Endothelial cell of umbilical vein (primary cell): ENCODE results near the gene KIF1B. TPM values are rescaled to one million over a fixed set of nuclear protein-coding genes. Genes with fewer than 3 reads are reported as not detected.

ENCODE experiments used
- BruUV-seq: library from RNA; stranded (reverse); fragments of 400-500 nt; replicated peaks from 2 replicates; lab custom pipeline; 2021; lab: Mats Ljungman, UMichigan
- CTCF ChIA-PET: fragments of 300-600, 350-600 bp; sonication (Branson Sonifier 250); formaldehyde crosslinking; loops from one replicate; lab custom pipeline; 2021; ENCODE audit warnings: antibody characterized with exemption, inconsistent platforms; lab: Charles Lee
- POLR2A ChIA-PET: fragments of 300-600, 350-600 bp; sonication (Branson Sonifier 250); formaldehyde crosslinking; loops from one replicate; lab custom pipeline; 2021; ENCODE audit warnings: antibody characterized with exemption, inconsistent platforms; lab: Charles Lee
- DNase-seq: peaks from one replicate; pipeline ENCODE4 v3.0.0-alpha.2; 2011; ENCODE audit warnings: low read depth, low spot score
- FAIRE-seq: peaks from 2 replicates; lab custom pipeline; 2011; peaks lifted over from hg19 to GRCh38; lab: Jason Lieb, UNC
- H2AFZ ChIP-seq: 2 replicates; pipeline ENCODE4 v1.6.0; 2012; ENCODE audit warnings: low read depth, low read length, control low read depth, inconsistent platforms
- H3K27ac ChIP-seq: 2 replicates; pipeline ENCODE4 v1.5.1; 2011; ENCODE audit warnings: low read depth, mild to moderate bottlenecking, control low read depth, low read length, moderate library complexity; ENCODE audit not compliant: insufficient read depth
- H3K27me3 ChIP-seq, 2 experiments: 2 replicates each; pipeline versions ENCODE4 v1.6.0 to v1.6.1; 2011; ENCODE audit warnings: low read length in 2 of 2, mixed read lengths in 1 of 2; ENCODE audit not compliant: control insufficient read depth in 2 of 2, insufficient read depth in 2 of 2
- H3K36me3 ChIP-seq, 2 experiments: 2 replicates in 1 of 2; 3 replicates in 1 of 2; pipeline ENCODE4 v1.5.1; 2011; ENCODE audit warnings: low read length in 2 of 2, mild to moderate bottlenecking in 1 of 2, moderate library complexity in 1 of 2; ENCODE audit not compliant: control insufficient read depth in 2 of 2, insufficient read depth in 2 of 2; ENCODE audit errors: extremely low read depth in 1 of 2
- H3K4me1 ChIP-seq: 3 replicates; pipeline ENCODE4 v1.5.1; 2011; ENCODE audit warnings: mild to moderate bottlenecking, low read length; ENCODE audit not compliant: control insufficient read depth, insufficient read depth; ENCODE audit errors: extremely low read depth
- H3K4me2 ChIP-seq: 2 replicates; pipeline ENCODE4 v1.6.1; 2011; ENCODE audit warnings: low read length, control low read depth, mixed read lengths; ENCODE audit not compliant: insufficient read depth
- H3K4me3 ChIP-seq, 3 experiments: fragments of 200-600 bp in 1 of 3; sonication (generic), shearing (Covaris generic) in 1 of 3; replicated peaks in 1 of 3; 2 replicates each; pipeline ENCODE4 v1.5.1; 2011 to 2016; ENCODE audit warnings: control low read depth in 3 of 3, low read length in 3 of 3, mild to moderate bottlenecking in 2 of 3, inconsistent platforms in 1 of 3, low read depth in 1 of 3, moderate library complexity in 1 of 3; ENCODE audit not compliant: insufficient read depth in 1 of 3
- H3K79me2 ChIP-seq: 2 replicates; pipeline ENCODE4 v1.6.0; 2012; ENCODE audit warnings: low read length, inconsistent platforms; ENCODE audit not compliant: control insufficient read depth, insufficient read depth
- H3K9ac ChIP-seq: replicated peaks from 2 replicates; pipeline ENCODE3; 2011; ENCODE audit warnings: low read length, control low read depth; ENCODE audit not compliant: insufficient read depth; ENCODE audit errors: extremely low read depth
- H3K9me1 ChIP-seq: replicated peaks from 3 replicates; pipeline ENCODE4 v1.6.0; 2011; ENCODE audit warnings: mild to moderate bottlenecking, low read length; ENCODE audit not compliant: control insufficient read depth, insufficient read depth; ENCODE audit errors: extremely low read depth
- H3K9me3 ChIP-seq: replicated peaks from 2 replicates; pipeline ENCODE4 v1.5.1; 2012; ENCODE audit warnings: low read length, inconsistent platforms; ENCODE audit not compliant: control insufficient read depth, insufficient read depth
- H4K20me1 ChIP-seq: replicated peaks from 2 replicates; pipeline ENCODE3; 2011; ENCODE audit warnings: mild to moderate bottlenecking, low read length; ENCODE audit not compliant: control insufficient read depth, insufficient read depth; ENCODE audit errors: extremely low read depth
- EZH2 ChIP-seq: IDR thresholded peaks from 2 replicates; pipeline ENCODE4 v1.6.1; 2012; ENCODE audit warnings: borderline replicate concordance, low read depth, mild to moderate bottlenecking, moderate library complexity, low read length, inconsistent platforms; ENCODE audit not compliant: severe bottlenecking
- FOS ChIP-seq: IDR thresholded peaks from 2 replicates; pipeline ENCODE4 v1.6.1; 2011; ENCODE audit warnings: mild to moderate bottlenecking, low read length, moderate library complexity, borderline replicate concordance; ENCODE audit not compliant: insufficient read depth
- GATA2 ChIP-seq: IDR thresholded peaks from 2 replicates; pipeline ENCODE4 v1.7.0; 2011; ENCODE audit warnings: low read depth, mild to moderate bottlenecking, moderate library complexity, mixed read lengths, low read length; ENCODE audit not compliant: insufficient read length, insufficient read depth
- JUN ChIP-seq: IDR thresholded peaks from 2 replicates; pipeline ENCODE4 v1.6.1; 2011; ENCODE audit warnings: borderline replicate concordance, low read depth; ENCODE audit not compliant: insufficient read length, insufficient read depth
- MYC ChIP-seq: IDR thresholded peaks from one replicate; pipeline ENCODE4 v1.6.1; 2011; ENCODE audit warnings: mild to moderate bottlenecking, low read depth, low read length
- POLR2A ChIP-seq: IDR thresholded peaks from 2 replicates; pipeline ENCODE4 v1.6.1; 2012; ENCODE audit warnings: low read depth, mild to moderate bottlenecking, control low read depth, low read length
- POLR2AphosphoS5 ChIP-seq: IDR thresholded peaks from 2 replicates; pipeline ENCODE4 v1.6.1; 2012; ENCODE audit warnings: low read depth, mild to moderate bottlenecking, control low read depth, low read length, moderate library complexity; ENCODE audit not compliant: insufficient read depth
- dilution Hi-C: fragments of 300-500 bp; cut with MboI; formaldehyde crosslinking; loops from one replicate; pipeline ENCODE4 v1.15.0; 2019; ENCODE audit warnings: low sequenced_read_pairs; ENCODE audit not compliant: extremely low pct_ligation_motif_present
- intact Hi-C: fragments of 100-400 bp; cut with micrococcal nuclease; formaldehyde crosslinking; loops from one replicate; pipeline ENCODE4 v1.10.0; 2022
- polyA plus RNA-seq, 4 experiments: library from polyadenylated mRNA; depleted of rRNA in 3 of 4; stranded (reverse) in 3 of 4; unstranded in 1 of 4; fragments of >200 nt; gene quantifications; 2 replicates each; pipeline versions ENCODE4 v1.2.1 to v1.2.3, GENCODE V29; 2011 to 2012; ENCODE audit warnings: missing spikeins in 1 of 4
- total RNA-seq: library from RNA; stranded (reverse); gene quantifications from 2 replicates; pipeline ENCODE4 v1.2.3, GENCODE V29; 2021
- TF ChIP-seq, protein P1 (sequence below): IDR thresholded peaks from 2 replicates; pipeline ENCODE4 v1.6.1; 2011; ENCODE audit not compliant: insufficient read depth, insufficient read length
- TF ChIP-seq, protein P2 (sequence below), 2 donors: IDR thresholded peaks; 1 replicate in 1 of 2; 2 replicates in 1 of 2; pipeline ENCODE4 v1.5.1; 2011; ENCODE audit warnings: low read length in 2 of 2, mild to moderate bottlenecking in 2 of 2, moderate library complexity in 2 of 2, control low read depth in 1 of 2, inconsistent platforms in 1 of 2, low read depth in 1 of 2; ENCODE audit not compliant: insufficient read depth in 1 of 2; ENCODE audit errors: extremely low read depth in 1 of 2

KIF1B gene
- total and polyA plus RNA-seq, 2 donors (not counting 3 experiments of a cell fraction or from before 2014, with no cell fraction given) = 14.8 to 58.6 TPM

GRCh38 chr1:10291705-10292104 is 81.3 kb downstream of the KIF1B start:
- no peaks in the 10 kb centered on the region for H3K9me1 ChIP-seq
- H3K9me3 ChIP-seq = no peaks in the 10 kb centered on the region
- no peak for DNase-seq
- no peak overlapping the region for H3K9ac ChIP-seq
- H4K20me1 ChIP-seq = no peaks in the 10 kb centered on the region
- no peaks in the 10 kb centered on the region for H3K27me3 ChIP-seq
- no peak overlapping the region for H3K27ac ChIP-seq
- no peak overlapping the region for H3K4me2 ChIP-seq
- ChIA-PET CTCF (no interaction called here), POLR2A (no interaction called here)
- H3K36me3 ChIP-seq = peaks cover 17 to 18% of the 10 kb centered on the region in 2 experiments
- H3K4me1 ChIP-seq = no peaks in the 10 kb centered on the region
- dilution Hi-C loops (no loop called here), intact Hi-C loops (no loop called here)
- H2AFZ ChIP-seq = no peak overlapping the region
- FAIRE-seq = no peak
- no TSS peak for BruUV-seq
- no peaks in the 10 kb centered on the region for H3K79me2 ChIP-seq
- no peak overlapping the region for H3K4me3 ChIP-seq
- no peak for TF ChIP-seq FOS
- TF ChIP-seq, protein P1, sequence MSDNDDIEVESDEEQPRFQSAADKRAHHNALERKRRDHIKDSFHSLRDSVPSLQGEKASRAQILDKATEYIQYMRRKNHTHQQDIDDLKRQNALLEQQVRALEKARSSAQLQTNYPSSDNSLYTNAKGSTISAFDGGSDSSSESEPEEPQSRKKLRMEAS = no peak
- TF ChIP-seq POLR2AphosphoS5 = no peak
- no peak for TF ChIP-seq EZH2

DNA sequence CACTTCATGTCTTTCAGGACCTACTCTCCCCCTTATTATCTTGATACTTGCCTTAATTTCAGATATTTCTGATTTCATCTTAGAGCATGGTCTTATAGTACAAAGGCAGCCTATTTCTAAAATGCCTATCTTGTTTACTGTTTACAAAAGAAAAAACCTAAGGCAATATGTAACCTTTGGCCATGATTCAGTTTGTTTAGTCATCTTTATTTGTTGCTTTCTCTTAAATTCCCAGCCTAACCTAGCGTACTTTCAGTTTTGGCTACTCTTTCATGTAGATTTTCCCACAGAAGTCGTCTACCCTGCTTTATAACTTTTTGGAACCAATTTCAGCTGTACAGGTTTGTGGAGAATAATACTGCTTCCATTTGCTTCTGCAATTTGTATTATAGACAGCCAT is 81.8 kb downstream of the KIF1B start:
- Histone ChIP-seq H3K9ac (no peak overlapping the region), H4K20me1 (no peaks in the 10 kb centered on the region), H3K4me1 (no peaks in the 10 kb centered on the region), H3K9me1 (no peaks in the 10 kb centered on the region), H2AFZ (no peak overlapping the region), H3K27me3 (no peaks in the 10 kb centered on the region), H3K27ac (no peak overlapping the region), H3K79me2 (no peaks in the 10 kb centered on the region), H3K4me2 (no peak overlapping the region), H3K36me3 (peaks cover 14 to 20% of the 10 kb centered on the region in 2 experiments), H3K4me3 (no peak overlapping the region), H3K9me3 (no peaks in the 10 kb centered on the region)
- DNase-seq (no peak), FAIRE-seq (no peak)
- TF ChIP-seq FOS (no peak), GATA2 (no peak), POLR2AphosphoS5 (no peak), JUN (no peak), POLR2A (no peak), EZH2 (no peak), MYC (no peak)
- TF ChIP-seq, protein P2, sequence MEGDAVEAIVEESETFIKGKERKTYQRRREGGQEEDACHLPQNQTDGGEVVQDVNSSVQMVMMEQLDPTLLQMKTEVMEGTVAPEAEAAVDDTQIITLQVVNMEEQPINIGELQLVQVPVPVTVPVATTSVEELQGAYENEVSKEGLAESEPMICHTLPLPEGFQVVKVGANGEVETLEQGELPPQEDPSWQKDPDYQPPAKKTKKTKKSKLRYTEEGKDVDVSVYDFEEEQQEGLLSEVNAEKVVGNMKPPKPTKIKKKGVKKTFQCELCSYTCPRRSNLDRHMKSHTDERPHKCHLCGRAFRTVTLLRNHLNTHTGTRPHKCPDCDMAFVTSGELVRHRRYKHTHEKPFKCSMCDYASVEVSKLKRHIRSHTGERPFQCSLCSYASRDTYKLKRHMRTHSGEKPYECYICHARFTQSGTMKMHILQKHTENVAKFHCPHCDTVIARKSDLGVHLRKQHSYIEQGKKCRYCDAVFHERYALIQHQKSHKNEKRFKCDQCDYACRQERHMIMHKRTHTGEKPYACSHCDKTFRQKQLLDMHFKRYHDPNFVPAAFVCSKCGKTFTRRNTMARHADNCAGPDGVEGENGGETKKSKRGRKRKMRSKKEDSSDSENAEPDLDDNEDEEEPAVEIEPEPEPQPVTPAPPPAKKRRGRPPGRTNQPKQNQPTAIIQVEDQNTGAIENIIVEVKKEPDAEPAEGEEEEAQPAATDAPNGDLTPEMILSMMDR (IDR thresholded peaks at IDR 0.05; ENCODE audit: extremely low read depth in 1 of 2, insufficient read depth in 1 of 2, low read depth in 1 of 2, low read length in 2 of 2) = no peak
- TF ChIP-seq, protein P1 = no peak
- intact Hi-C loops = no loop called here
- dilution Hi-C loops = no loop called here
- ChIA-PET CTCF (no interaction called here), POLR2A (no interaction called here)
- BruUV-seq = no TSS peak
